ENCODE measurements around the gene ARHGAP45. TPM values are rescaled to one million over a fixed set of nuclear protein-coding genes. Genes with fewer than 3 reads are reported as not detected.

The ARHGAP45 gene
- total RNA-seq, 1 experiment from 2014 or later: 11.6 TPM

DNA sequence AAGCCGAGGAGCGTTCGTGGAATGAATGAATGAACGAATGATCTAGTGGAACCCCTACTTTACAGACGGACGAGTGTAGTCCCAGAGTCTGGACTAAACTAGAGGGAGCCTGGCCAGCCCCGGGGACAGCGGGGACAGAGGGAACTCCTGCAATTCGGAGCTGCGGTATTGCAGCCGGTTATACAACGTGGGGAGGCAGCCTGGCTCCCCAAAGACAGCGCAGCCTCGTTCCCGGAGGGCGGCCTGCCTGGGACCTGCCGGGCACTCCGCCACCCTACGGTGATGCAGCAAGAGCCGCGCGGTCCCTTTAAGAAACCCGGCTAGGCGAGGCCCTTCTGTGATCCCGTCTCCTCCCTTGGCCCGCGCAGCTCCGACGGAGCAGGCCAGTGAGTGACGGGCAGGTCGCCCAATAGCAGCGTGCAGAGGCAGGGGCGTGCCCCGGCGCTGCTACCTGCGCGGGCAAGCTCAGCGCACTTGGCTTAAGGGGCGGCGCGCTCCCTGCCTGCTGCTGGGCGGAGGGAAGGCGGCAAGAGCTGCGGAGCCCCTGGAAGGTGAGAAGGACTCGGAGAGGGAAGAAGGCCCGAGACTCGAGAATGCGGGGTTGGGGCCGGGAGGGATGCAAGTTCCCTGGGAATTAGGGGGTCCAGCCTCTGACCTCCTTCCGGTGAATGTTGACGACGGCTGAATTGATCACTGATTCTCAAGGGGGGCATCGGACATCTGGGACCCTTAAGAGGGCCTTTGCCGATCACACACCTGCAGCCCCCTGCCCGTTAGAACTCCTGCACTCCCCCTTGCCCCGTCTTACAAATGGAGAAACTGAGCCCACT, 27.1 kb upstream of the ARHGAP45 start, which contains the start of gene ABCA7:
Gene ABCA7 (plus strand): TSS at position 462 of the 830 bp plus-strand sequence. CDS start 1,255 bp downstream, outside the sequence.
- DNase-seq (ENCODE audit: low read depth): peak; percentile 99

DNA sequence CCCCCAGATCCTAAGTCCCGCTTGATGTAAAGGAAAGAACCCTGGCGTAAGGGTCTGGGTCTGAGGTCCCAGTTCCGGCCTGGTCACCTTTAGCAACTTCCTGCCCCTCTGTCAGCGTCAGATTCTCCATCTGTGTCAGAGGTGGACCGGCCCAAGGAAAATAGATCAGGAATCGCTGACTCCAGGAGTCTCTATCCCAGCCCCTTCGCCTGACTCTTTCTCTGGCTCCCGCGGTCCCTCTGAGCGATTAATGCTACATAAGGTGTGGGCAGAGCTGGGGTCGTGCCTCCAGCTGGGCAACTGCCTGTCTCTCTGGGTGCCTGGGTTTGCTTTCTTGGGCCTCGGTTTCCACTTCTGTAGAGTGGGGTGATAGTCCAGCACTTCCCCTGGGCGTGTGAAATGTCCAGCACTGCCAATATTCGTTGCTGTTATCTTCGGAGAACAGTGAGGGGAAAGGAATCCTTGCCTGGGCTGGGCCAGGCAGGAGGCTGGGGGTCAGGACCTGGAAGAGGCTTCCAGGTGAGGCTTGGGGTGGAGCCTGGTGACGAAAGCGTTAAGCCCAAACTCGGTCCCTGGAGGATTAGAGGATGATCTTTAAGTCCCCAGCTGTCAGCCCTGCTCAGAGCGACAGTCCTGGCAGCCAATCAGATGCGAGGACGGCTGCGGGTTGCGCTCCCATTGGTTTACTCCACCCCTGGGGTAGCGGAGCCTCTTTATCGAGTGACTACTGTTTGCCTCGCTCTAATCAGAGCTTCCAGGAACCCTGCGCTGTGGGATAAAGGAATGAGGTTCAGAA, 26.3 kb upstream of the ARHGAP45 start:
- DNase-seq (ENCODE audit: low read depth): peak; percentile 96

DNA sequence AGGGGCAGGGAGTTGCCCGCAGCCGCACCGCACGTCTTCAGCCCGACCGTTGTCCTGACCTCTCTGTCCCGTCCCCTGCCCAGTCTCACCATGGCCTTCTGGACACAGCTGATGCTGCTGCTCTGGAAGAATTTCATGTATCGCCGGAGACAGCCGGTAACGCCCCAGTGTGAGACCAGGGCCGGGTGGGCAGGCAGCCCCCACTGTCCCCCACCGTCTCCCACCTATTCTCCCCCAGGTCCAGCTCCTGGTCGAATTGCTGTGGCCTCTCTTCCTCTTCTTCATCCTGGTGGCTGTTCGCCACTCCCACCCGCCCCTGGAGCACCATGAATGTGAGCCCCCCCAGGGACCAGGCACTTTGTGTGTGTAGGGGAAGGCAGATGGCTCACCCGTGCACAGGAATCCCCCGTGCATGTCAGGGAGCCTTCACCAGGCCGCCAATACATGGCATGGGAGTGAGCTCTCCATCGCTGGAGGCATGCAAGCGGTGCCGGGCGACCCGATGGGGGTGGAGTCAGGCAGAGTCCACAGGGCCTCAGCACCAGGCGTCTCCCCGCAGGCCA, 25.6 kb upstream of the ARHGAP45 start:
- DNase-seq (ENCODE audit: low read depth): no peak

DNA sequence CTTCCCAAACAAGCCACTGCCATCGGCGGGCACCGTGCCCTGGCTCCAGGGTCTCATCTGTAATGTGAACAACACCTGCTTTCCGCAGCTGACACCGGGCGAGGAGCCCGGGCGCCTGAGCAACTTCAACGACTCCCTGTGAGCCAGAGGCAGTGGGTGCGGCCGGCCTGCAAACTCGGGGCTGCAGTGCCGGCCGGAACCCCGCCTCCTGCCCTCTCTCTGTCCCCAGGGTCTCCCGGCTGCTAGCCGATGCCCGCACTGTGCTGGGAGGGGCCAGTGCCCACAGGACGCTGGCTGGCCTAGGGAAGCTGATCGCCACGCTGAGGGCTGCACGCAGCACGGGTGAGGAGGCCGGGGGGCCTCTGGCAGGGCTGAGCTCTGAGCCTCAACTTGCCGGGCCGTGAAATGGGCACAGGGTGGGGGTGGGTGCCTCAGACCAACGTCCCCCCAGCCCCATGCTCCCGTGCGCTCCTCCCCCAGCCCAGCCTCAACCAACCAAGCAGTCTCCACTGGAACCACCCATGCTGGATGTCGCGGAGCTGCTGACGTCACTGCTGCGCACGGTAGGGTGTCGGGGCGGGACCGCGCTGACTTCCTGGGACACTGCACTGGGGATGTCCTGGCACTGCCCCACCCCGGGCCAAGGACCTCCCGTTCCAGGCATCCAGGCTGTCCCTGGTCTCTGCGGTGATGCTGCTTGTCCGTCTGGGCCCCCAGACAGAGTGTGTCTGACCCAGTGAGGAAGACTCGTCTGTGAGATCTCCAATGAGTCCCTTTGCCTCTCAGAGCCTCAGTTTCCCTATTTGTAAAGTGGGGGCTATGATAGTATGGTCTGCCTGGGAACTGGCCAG, 24.9 kb upstream of the ARHGAP45 start:
- DNase-seq (ENCODE audit: low read depth): peak; percentile 70

DNA sequence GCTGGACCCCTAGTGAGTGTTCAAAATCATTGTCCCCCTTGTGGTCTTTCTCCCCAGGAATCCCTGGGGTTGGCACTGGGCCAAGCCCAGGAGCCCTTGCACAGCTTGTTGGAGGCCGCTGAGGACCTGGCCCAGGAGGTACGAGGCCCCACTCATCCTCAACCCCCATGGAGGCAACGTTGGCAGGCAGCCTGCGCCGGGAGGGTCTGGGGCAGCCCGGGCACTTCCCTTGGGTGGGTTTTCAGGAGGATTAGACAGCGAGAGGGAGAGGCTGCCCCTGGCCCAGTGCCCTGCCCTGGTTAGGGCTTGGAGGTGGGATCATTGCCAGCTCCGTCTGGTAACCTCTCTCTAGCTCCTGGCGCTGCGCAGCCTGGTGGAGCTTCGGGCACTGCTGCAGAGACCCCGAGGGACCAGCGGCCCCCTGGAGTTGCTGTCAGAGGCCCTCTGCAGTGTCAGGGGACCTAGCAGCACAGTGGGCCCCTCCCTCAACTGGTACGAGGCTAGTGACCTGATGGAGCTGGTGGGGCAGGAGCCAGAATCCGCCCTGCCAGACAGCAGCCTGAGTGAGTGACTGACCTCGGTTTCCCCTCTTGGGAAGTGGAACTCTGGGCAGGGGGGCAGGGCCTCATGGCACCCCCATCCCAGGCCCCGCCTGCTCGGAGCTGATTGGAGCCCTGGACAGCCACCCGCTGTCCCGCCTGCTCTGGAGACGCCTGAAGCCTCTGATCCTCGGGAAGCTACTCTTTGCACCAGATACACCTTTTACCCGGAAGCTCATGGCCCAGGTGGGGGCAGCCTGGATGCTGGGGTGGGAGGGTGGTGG, 24.1 kb upstream of the ARHGAP45 start:
- DNase-seq (ENCODE audit: low read depth): peak; percentile 53

DNA sequence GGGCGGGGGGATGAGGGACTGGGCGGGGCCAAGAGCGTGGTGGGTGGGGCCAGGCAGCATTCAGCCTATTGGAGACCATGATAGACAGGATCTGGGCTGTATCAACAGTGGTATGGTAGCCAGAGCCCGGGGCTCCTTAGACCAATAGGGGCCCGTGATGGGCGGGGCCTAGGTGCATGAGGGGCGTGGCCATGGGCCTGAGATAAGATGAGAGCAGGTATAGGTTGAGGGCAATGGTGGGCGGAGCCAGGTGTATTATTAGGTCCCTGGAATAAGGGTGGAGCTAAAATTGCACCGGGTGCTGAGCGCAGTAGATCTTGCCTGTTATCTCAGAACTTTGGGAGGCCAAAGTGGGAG, 21.7 kb upstream of the ARHGAP45 start:
- peak; percentile 58 for DNase-seq (ENCODE audit: low read depth)

DNA sequence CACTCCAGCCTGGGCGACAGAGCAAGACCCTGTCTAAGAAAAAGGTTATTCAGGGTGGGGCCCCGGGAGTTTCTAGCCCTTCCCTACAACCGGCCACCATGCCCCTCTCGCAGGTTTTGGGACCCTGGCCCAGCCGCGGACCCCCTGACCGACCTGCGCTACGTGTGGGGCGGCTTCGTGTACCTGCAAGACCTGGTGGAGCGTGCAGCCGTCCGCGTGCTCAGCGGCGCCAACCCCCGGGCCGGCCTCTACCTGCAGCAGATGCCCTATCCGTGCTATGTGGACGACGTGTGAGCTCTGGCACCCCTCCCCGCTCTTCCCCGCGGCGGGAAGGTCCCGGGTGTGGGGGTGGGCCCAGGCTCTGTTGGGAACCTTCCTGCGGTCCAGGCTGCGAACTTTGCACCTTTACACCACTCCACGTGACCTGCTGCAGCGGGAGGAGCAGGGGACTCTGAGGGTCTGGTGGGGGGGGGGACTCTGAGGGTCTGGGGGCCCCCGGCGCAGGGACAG, 20.8 kb upstream of the ARHGAP45 start:
- DNase-seq (ENCODE audit: low read depth): no peak

DNA sequence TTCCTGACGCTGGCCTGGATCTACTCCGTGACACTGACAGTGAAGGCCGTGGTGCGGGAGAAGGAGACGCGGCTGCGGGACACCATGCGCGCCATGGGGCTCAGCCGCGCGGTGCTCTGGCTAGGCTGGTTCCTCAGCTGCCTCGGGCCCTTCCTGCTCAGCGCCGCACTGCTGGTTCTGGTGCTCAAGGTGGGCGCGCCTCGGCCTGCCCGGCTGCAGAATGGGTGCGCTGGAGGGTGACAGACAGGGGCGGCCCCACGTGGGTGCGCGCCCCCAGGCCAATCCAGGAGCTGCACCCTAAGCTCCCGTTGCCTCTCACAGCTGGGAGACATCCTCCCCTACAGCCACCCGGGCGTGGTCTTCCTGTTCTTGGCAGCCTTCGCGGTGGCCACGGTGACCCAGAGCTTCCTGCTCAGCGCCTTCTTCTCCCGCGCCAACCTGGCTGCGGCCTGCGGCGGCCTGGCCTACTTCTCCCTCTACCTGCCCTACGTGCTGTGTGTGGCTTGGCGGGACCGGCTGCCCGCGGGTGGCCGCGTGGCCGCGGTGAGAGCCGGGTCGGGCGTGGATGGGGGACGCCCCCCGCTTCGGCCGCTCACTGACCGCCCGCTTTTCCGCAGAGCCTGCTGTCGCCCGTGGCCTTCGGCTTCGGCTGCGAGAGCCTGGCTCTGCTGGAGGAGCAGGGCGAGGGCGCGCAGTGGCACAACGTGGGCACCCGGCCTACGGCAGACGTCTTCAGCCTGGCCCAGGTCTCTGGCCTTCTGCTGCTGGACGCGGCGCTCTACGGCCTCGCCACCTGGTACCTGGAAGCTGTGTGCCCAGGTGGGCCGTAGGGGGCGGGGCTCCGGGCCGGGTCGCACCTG, 19.9 kb upstream of the ARHGAP45 start:
- no peak for DNase-seq (ENCODE audit: low read depth)

DNA sequence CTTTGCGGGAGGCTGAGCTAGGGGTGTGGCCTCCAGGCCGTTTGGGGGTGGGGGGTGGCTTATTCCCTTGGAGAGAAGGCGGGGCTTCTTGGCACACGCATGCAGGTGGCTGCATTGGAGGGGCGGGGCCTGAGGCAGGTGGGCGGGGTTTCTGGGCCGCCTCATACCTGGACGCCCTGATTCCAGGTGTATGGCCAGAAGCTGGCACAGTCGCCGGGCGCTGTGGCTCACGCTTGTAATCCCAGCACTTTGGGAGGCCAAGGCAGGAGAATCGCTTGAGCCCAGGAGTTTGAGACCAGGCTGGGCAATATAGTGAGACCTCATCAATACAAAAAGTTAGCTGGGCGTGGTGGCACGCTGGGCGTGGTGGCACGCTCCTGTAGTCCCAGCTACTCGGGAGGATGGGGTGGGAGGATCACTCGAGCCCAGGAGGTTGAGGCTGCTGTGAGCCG, 19.2 kb upstream of the ARHGAP45 start:
- no peak for DNase-seq (ENCODE audit: low read depth)

DNA sequence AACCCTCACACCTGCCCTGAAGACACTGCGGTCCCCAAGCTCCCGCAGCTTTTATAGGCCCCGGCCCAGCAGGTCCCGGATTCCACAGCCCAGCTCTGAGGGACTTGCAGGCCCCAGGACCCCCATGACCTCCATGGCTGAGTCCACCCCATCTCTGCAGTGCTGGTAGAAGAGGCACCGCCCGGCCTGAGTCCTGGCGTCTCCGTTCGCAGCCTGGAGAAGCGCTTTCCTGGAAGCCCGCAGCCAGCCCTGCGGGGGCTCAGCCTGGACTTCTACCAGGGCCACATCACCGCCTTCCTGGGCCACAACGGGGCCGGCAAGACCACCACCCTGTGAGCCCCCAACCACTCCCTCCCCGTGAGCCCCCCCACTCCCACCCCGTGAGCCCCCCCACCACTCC, 17.9 kb upstream of the ARHGAP45 start:
- no peak for DNase-seq (ENCODE audit: low read depth)

DNA sequence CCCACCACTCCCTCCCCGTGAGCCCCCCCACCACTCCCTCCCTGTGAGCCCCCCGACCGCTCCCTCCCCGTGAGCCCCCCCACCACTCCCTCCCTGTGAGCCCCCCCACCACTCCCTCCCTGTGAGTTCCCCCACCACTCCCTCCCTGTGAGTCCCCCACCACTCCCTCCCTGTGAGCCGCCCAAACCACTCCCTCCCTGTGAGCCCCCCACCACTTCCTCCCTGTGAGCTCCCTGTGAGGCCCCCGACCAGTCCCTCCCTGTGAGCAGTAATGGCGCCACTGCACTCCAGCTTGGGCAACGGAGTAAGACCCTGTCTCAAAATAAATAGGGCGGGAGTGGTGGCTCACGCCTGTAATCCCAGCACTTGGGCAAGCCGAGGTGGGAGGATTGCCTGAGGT, 17.2 kb upstream of the ARHGAP45 start:
- DNase-seq (ENCODE audit: low read depth): no peak

DNA sequence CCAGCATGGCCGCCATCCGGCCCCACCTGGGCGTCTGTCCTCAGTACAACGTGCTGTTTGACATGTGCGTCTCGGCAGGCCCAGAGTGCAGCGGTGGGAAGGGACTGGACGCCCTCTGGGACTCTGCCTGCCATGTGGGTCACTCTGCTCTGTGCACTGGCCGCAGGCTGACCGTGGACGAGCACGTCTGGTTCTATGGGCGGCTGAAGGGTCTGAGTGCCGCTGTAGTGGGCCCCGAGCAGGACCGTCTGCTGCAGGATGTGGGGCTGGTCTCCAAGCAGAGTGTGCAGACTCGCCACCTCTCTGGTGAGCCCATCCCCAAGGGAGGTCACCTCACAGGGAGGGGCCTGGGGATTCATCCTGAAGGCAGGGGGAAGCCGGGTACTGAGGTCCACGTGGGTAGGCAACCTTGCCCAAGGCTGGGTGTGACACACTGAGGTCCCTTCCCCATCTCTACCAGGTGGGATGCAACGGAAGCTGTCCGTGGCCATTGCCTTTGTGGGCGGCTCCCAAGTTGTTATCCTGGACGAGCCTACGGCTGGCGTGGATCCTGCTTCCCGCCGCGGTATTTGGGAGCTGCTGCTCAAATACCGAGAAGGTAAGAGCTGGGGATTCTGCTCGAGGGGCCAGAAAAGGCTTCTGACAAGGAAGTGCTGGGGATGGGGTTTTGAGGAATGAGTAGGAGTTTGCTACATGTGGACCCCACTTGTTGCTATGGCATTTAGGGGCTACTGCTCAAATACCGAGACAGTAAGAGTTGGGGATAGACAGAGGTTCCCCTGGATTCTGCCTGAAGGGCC, 15.8 kb upstream of the ARHGAP45 start:
- no peak for DNase-seq (ENCODE audit: low read depth)

DNA sequence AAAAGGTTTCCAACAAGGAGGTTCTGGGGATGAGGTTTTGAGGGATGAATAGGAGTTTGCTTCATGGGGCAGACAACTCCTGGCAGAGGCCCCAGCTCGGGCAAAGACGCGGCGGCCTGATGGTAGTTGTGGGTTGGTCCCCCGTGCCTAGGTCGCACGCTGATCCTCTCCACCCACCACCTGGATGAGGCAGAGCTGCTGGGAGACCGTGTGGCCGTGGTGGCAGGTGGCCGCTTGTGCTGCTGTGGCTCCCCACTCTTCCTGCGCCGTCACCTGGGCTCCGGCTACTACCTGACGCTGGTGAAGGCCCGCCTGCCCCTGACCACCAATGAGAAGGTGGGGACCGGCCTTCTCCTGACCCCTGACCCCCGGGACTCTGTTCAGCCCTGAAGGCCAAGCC, 15.2 kb upstream of the ARHGAP45 start:
- DNase-seq (ENCODE audit: low read depth): no peak

DNA sequence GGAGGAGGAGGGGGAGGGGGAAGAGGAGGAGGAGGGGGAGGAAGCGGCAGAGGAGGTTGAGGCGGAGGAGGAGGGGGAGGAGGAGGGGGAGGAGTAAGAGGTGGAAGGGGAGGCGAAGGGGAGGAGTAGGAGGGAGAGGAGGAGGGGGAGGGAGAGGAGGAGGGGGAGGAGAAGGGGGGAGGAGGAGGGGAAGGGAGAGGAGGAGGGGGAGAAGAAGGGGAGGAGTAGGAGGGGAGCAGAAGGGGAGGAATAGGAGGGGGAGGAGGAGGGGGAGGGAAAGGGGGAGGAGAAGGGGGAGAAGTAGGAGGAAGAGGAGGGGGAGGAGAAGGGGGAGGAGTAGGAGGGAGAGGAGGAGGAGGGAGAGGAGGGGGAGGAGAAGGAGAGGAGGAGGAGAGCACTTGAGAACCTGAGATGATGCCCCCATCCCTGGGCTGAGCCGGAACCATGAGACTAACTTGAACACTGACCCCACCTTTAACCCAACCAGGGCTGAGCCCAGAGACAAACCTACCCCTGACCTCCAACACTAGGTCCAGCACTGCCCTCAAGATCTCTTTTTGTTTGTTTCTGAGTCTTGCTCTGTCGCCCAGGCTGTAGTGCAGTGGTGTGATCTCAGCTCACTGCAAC, 14.5 kb upstream of the ARHGAP45 start:
- no peak for DNase-seq (ENCODE audit: low read depth)

DNA sequence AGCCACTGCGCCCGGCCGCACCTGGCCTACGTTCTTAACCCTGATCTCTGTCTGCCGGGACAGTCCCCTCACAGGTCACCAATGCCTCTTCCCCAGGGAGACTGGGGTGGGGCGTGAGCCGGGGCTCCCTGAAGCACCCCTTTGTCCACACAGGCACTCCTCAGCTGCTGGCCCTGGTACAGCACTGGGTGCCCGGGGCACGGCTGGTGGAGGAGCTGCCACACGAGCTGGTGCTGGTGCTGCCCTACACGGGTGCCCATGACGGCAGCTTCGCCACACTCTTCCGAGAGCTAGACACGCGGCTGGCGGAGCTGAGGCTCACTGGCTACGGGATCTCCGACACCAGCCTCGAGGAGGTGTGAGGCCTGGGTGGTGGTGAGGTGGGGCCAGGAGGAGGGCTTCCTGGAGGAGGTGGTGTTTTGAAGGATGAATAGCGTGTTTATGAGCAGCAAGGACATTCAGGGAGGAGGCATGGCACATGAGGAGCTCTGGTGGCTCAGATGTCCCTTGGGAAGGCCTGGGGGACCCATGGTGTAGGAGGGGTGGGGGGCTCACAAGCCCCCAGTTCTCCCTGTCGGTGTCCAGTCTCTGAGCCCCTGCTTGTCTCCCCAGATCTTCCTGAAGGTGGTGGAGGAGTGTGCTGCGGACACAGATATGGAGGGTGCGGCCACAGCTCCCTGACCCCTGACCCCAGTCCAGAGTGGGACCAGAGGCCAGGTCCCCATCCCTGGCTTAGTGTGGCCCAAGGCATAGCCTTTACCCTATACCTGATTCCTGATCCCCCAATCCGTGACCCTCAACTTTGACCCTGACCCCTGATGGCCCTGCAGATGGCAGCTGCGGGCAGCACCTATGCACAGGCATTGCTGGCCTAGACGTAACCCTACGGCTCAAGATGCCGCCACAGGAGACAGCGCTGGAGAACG, 13.5 kb upstream of the ARHGAP45 start:
- no peak for DNase-seq (ENCODE audit: low read depth)

DNA sequence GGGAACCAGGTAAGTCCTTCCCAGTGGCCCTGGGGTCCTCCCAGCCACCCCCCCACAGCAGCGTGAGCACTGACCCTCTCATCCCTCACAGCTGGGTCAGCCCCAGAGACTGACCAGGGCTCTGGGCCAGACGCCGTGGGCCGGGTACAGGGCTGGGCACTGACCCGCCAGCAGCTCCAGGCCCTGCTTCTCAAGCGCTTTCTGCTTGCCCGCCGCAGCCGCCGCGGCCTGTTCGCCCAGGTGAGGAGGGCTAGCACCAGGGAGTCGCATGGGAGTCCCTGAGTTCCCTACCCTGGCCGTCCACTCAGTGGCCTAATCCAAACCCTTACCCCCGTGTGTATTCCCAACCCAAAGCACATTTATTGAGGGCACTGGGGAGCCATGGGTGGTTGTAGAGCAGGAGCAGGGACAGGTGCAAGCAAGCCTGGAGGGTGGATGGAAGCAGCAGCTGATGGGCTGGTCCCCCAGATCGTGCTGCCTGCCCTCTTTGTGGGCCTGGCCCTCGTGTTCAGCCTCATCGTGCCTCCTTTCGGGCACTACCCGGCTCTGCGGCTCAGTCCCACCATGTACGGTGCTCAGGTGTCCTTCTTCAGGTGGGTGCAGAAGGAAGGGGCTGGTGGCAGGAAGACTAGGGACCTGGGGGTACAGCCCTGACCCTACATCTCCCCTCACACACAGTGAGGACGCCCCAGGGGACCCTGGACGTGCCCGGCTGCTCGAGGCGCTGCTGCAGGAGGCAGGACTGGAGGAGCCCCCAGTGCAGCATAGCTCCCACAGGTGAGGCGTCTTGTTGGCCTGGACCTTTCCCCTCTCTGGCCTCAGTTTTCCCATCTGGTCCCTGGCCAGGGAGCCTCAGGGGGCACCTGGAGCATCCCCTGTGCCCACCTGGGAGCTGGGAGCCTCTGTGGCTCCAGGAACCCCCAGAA, 12.6 kb upstream of the ARHGAP45 start:
- DNase-seq (ENCODE audit: low read depth): no peak

Measured in Daoy (cell line).